HepG2 (cell line): ENCODE results near the gene INSRR. TPM values are rescaled to one million over a fixed set of nuclear protein-coding genes. Genes with fewer than 3 reads are reported as not detected.

Source experiments
- CREM ChIP-seq, 2 experiments: sonication (generic) in 1 of 2; formaldehyde crosslinking in 1 of 2; IDR thresholded peaks; 2 replicates each; pipeline versions ENCODE4 v1.4.0 to v1.6.1; 2016 to 2020; ENCODE audit warnings: antibody characterized with exemption in 1 of 2, mild to moderate bottlenecking in 1 of 2, missing genetic modification reagents in 1 of 2
- GTF3A ChIP-seq: sonication (generic); formaldehyde crosslinking; conservative IDR thresholded peaks from 2 replicates; pipeline ENCODE4 v1.4.0; 2020; ENCODE audit warnings: mild to moderate bottlenecking, missing genetic modification reagents
- SP4 ChIP-seq: sonication (generic); formaldehyde crosslinking; IDR thresholded peaks from 2 replicates; pipeline ENCODE4 v1.8.1; 2023; ENCODE audit warnings: mild to moderate bottlenecking, missing genetic modification reagents
- SRSF4 ChIP-seq: fragments of 200-400 bp; formaldehyde crosslinking; IDR thresholded peaks from one replicate; pipeline ENCODE4 v1.6.1; 2018; ENCODE audit warnings: mild to moderate bottlenecking, low read depth, low read length, moderate library complexity; ENCODE audit not compliant: poor library complexity, severe bottlenecking
- ZIK1 ChIP-seq: sonication (generic); formaldehyde crosslinking; IDR thresholded peaks from 2 replicates; pipeline ENCODE4 v1.5.0; 2020; ENCODE audit warnings: mild to moderate bottlenecking, low read depth, missing genetic modification reagents, borderline replicate concordance
- ZNF33B ChIP-seq: sonication (generic); formaldehyde crosslinking; IDR thresholded peaks from 2 replicates; pipeline ENCODE4 v1.5.1; 2020; ENCODE audit warnings: mild to moderate bottlenecking, missing genetic modification reagents
- polyA plus RNA-seq, 8 experiments: library from polyadenylated mRNA; depleted of rRNA in 3 of 8; stranded (reverse) in 7 of 8; unstranded in 1 of 8; fragments of >200 nt; fragmentation: Illumina TruSeq in 4 of 8; extraction: Trizol in 4 of 8; gene quantifications; 2 replicates each; pipeline versions ENCODE4 v1.2.1 to v1.2.3, GENCODE V29; 2011 to 2016; ENCODE audit warnings: low read depth in 4 of 8, missing spikeins in 1 of 8, mixed read lengths in 1 of 8; ENCODE audit not compliant: insufficient read depth in 1 of 8
- total RNA-seq, 5 experiments: library from RNA; depleted of rRNA; stranded (reverse); fragments of >200 nt; fragmentation: Illumina TruSeq; extraction: Trizol; gene quantifications; 2 replicates each; pipeline ENCODE4 v1.2.3, GENCODE V29; 2016; ENCODE audit warnings: low read depth in 1 of 5
- TF ChIP-seq, protein P1 (sequence below): sonication (generic); formaldehyde crosslinking; IDR thresholded peaks from 2 replicates; pipeline ENCODE4 v1.4.0; 2020; ENCODE audit warnings: mild to moderate bottlenecking, missing genetic modification reagents, borderline replicate concordance
- TF ChIP-seq, protein P2 (sequence below): sonication (generic); formaldehyde crosslinking; IDR thresholded peaks from 2 replicates; pipeline ENCODE4 v1.5.1; 2020; ENCODE audit warnings: missing genetic modification reagents, mild to moderate bottlenecking, borderline replicate concordance
- TF ChIP-seq, protein P3 (sequence below): sonication (generic); formaldehyde crosslinking; IDR thresholded peaks from 2 replicates; pipeline ENCODE4 v1.5.0; 2020; ENCODE audit warnings: missing genetic modification reagents
- TF ChIP-seq, protein P4 (sequence below): IDR thresholded peaks from 2 replicates; pipeline ENCODE4 v1.4.0; 2020; ENCODE audit warnings: mild to moderate bottlenecking, missing genetic modification reagents
- TF ChIP-seq, protein P5 (sequence below): sonication (generic); formaldehyde crosslinking; IDR thresholded peaks from 2 replicates; pipeline ENCODE4 v1.5.0; 2020; ENCODE audit warnings: mild to moderate bottlenecking, missing genetic modification reagents
- TF ChIP-seq, protein P6 (sequence below): sonication (generic); formaldehyde crosslinking; IDR thresholded peaks from 2 replicates; pipeline ENCODE4 v1.5.0; 2020; ENCODE audit warnings: missing genetic modification reagents, mild to moderate bottlenecking, borderline replicate concordance

The INSRR gene
- total and polyA plus RNA-seq, 2 of the 13 experiments (the other 11 are each of a cell fraction or from before 2014, with no cell fraction given): not detected

DNA sequence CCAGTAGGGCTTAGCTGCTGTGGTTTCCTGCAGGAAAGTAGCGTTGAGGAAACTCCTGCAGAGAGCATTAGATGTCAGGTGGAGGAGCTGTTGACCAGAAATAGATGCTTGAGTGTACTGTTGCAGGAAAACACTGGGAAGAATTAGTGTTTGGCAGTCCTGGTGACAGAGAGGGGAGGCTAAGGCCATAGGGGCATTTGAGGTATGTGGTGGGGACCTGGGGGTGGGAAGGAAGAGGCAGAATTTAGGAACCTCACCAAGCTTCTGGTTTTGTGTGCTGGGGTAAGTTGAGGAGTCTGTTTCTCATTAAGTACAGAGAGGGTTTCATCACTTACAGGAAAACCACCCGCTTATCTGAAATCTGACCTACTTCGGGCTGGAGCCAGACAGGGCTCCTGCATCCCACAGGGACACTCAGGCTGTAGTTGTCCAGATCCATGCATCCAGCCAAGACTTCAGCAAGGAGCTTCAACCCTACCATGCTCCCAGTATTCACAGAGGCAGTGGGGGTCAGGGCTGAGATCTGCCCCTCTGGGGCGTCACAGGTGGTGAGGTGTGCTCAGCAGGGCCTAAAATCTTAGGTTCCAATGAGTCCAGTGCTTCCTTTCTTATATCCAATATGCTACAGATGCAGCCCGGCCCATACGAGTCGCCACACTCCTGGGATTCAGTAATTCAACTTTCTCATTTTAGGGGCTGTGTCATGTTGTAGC lies 57.4 kb downstream of the INSRR start (continued):
- TF ChIP-seq, protein P1, sequence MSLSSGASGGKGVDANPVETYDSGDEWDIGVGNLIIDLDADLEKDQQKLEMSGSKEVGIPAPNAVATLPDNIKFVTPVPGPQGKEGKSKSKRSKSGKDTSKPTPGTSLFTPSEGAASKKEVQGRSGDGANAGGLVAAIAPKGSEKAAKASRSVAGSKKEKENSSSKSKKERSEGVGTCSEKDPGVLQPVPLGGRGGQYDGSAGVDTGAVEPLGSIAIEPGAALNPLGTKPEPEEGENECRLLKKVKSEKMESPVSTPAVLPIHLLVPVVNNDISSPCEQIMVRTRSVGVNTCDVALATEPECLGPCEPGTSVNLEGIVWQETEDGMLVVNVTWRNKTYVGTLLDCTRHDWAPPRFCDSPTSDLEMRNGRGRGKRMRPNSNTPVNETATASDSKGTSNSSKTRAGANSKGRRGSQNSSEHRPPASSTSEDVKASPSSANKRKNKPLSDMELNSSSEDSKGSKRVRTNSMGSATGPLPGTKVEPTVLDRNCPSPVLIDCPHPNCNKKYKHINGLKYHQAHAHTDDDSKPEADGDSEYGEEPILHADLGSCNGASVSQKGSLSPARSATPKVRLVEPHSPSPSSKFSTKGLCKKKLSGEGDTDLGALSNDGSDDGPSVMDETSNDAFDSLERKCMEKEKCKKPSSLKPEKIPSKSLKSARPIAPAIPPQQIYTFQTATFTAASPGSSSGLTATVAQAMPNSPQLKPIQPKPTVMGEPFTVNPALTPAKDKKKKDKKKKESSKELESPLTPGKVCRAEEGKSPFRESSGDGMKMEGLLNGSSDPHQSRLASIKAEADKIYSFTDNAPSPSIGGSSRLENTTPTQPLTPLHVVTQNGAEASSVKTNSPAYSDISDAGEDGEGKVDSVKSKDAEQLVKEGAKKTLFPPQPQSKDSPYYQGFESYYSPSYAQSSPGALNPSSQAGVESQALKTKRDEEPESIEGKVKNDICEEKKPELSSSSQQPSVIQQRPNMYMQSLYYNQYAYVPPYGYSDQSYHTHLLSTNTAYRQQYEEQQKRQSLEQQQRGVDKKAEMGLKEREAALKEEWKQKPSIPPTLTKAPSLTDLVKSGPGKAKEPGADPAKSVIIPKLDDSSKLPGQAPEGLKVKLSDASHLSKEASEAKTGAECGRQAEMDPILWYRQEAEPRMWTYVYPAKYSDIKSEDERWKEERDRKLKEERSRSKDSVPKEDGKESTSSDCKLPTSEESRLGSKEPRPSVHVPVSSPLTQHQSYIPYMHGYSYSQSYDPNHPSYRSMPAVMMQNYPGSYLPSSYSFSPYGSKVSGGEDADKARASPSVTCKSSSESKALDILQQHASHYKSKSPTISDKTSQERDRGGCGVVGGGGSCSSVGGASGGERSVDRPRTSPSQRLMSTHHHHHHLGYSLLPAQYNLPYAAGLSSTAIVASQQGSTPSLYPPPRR (CRISPR knock-in tag): no peak
- TF ChIP-seq, protein P2, sequence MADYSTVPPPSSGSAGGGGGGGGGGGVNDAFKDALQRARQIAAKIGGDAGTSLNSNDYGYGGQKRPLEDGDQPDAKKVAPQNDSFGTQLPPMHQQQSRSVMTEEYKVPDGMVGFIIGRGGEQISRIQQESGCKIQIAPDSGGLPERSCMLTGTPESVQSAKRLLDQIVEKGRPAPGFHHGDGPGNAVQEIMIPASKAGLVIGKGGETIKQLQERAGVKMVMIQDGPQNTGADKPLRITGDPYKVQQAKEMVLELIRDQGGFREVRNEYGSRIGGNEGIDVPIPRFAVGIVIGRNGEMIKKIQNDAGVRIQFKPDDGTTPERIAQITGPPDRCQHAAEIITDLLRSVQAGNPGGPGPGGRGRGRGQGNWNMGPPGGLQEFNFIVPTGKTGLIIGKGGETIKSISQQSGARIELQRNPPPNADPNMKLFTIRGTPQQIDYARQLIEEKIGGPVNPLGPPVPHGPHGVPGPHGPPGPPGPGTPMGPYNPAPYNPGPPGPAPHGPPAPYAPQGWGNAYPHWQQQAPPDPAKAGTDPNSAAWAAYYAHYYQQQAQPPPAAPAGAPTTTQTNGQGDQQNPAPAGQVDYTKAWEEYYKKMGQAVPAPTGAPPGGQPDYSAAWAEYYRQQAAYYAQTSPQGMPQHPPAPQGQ: no peak
- TF ChIP-seq, protein P3, sequence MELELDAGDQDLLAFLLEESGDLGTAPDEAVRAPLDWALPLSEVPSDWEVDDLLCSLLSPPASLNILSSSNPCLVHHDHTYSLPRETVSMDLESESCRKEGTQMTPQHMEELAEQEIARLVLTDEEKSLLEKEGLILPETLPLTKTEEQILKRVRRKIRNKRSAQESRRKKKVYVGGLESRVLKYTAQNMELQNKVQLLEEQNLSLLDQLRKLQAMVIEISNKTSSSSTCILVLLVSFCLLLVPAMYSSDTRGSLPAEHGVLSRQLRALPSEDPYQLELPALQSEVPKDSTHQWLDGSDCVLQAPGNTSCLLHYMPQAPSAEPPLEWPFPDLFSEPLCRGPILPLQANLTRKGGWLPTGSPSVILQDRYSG (CRISPR knock-in tag): no peak
- TF ChIP-seq ZNF33B (CRISPR knock-in tag) (no peak), SP4 (no peak), GTF3A (CRISPR knock-in tag) (no peak), CREM (IDR thresholded peaks at IDR 0.05) (no peak), CREM (CRISPR knock-in tag; IDR thresholded peaks at IDR 0.05) (no peak), SRSF4 (no peak), ZIK1 (CRISPR knock-in tag) (no peak)
- TF ChIP-seq, protein P4, sequence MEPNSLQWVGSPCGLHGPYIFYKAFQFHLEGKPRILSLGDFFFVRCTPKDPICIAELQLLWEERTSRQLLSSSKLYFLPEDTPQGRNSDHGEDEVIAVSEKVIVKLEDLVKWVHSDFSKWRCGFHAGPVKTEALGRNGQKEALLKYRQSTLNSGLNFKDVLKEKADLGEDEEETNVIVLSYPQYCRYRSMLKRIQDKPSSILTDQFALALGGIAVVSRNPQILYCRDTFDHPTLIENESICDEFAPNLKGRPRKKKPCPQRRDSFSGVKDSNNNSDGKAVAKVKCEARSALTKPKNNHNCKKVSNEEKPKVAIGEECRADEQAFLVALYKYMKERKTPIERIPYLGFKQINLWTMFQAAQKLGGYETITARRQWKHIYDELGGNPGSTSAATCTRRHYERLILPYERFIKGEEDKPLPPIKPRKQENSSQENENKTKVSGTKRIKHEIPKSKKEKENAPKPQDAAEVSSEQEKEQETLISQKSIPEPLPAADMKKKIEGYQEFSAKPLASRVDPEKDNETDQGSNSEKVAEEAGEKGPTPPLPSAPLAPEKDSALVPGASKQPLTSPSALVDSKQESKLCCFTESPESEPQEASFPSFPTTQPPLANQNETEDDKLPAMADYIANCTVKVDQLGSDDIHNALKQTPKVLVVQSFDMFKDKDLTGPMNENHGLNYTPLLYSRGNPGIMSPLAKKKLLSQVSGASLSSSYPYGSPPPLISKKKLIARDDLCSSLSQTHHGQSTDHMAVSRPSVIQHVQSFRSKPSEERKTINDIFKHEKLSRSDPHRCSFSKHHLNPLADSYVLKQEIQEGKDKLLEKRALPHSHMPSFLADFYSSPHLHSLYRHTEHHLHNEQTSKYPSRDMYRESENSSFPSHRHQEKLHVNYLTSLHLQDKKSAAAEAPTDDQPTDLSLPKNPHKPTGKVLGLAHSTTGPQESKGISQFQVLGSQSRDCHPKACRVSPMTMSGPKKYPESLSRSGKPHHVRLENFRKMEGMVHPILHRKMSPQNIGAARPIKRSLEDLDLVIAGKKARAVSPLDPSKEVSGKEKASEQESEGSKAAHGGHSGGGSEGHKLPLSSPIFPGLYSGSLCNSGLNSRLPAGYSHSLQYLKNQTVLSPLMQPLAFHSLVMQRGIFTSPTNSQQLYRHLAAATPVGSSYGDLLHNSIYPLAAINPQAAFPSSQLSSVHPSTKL (CRISPR knock-in tag): no peak
- TF ChIP-seq, protein P5, sequence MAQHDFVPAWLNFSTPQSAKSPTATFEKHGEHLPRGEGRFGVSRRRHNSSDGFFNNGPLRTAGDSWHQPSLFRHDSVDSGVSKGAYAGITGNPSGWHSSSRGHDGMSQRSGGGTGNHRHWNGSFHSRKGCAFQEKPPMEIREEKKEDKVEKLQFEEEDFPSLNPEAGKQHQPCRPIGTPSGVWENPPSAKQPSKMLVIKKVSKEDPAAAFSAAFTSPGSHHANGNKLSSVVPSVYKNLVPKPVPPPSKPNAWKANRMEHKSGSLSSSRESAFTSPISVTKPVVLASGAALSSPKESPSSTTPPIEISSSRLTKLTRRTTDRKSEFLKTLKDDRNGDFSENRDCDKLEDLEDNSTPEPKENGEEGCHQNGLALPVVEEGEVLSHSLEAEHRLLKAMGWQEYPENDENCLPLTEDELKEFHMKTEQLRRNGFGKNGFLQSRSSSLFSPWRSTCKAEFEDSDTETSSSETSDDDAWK: no peak
- TF ChIP-seq, protein P6, sequence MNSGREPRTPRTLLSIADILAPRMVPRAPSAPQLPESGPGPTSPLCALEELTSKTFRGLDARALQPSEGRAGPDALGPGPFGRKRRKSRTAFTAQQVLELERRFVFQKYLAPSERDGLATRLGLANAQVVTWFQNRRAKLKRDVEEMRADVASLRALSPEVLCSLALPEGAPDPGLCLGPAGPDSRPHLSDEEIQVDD (CRISPR knock-in tag): no peak
